Smooth muscle cell (in vitro differentiated cells): ENCODE results near the gene SLC38A3. TPM values are rescaled to one million over a fixed set of nuclear protein-coding genes. Genes with fewer than 3 reads are reported as not detected.

Experiments used
- DNase-seq: peaks from one replicate; lab custom pipeline; 2025; ENCODE audit not compliant: unreplicated experiment; lab: John Stamatoyannopoulos, UW
- H2AFZ ChIP-seq: fragments of 200-600 bp; sonication (generic); 2 replicates; pipeline ENCODE4 v1.6.0; 2016; ENCODE audit warnings: antibody characterized with exemption, low read depth, mild to moderate bottlenecking
- H3F3A ChIP-seq: fragments of 200-600 bp; sonication (generic); 2 replicates; pipeline ENCODE4 v1.6.0; 2017; ENCODE audit warnings: antibody characterized with exemption, low read depth
- H3K27ac ChIP-seq: fragments of 200-600 bp; sonication (generic); 2 replicates; pipeline ENCODE4 v1.5.1; 2016; ENCODE audit warnings: low read depth, mild to moderate bottlenecking
- H3K27me3 ChIP-seq: fragments of 200-600 bp; sonication (generic); 2 replicates; pipeline ENCODE4 v1.6.1; 2016; ENCODE audit warnings: low read depth, mild to moderate bottlenecking
- H3K36me3 ChIP-seq: fragments of 200-600 bp; sonication (generic); 2 replicates; pipeline ENCODE4 v1.5.1; 2016; ENCODE audit warnings: low read depth
- H3K4me1 ChIP-seq: fragments of 200-600 bp; sonication (generic); 2 replicates; pipeline ENCODE4 v1.5.1; 2016; ENCODE audit warnings: low read depth
- H3K4me2 ChIP-seq: fragments of 200-600 bp; sonication (generic); 2 replicates; pipeline ENCODE4 v1.6.0; 2016; ENCODE audit warnings: mild to moderate bottlenecking
- H3K4me3 ChIP-seq: fragments of 200-600 bp; sonication (generic); 2 replicates; pipeline ENCODE4 v1.5.1; 2016; ENCODE audit warnings: mild to moderate bottlenecking
- H3K79me2 ChIP-seq: fragments of 200-600 bp; sonication (generic); 2 replicates; pipeline ENCODE4 v1.6.0; 2016; ENCODE audit warnings: low read depth, mild to moderate bottlenecking
- H3K9ac ChIP-seq: fragments of 200-600 bp; sonication (generic); 2 replicates; pipeline ENCODE4 v1.6.0; 2016; ENCODE audit warnings: low read depth
- H3K9me3 ChIP-seq: fragments of 200-600 bp; sonication (generic); replicated peaks from 2 replicates; pipeline ENCODE4 v1.5.1; 2016; ENCODE audit warnings: low read depth
- H4K20me1 ChIP-seq: fragments of 200-600 bp; sonication (generic); 2 replicates; pipeline ENCODE4 v1.6.0; 2016; ENCODE audit warnings: low read depth
- WGBS: methylation state at CpG from one replicate; pipeline ENCODE4 v1.1.7; 2016; ENCODE audit warnings: low lambda C conversion rate; 5-methylcytosine and 5-hydroxymethylcytosine counted together
- polyA plus RNA-seq: library from polyadenylated mRNA; unstranded; fragments of >200 nt; fragmentation: Nextera tagmentation; extraction: Ambion mirVana; gene quantifications from 2 replicates; pipeline ENCODE4 v1.2.1, GENCODE V29; 2016
- total RNA-seq: library from RNA; depleted of rRNA; stranded (reverse); fragments of >200 nt; gene quantifications from 2 replicates; pipeline ENCODE4 v1.2.3, GENCODE V29; 2014
- TF ChIP-seq, protein P1 (sequence below): fragments of 200-600 bp; sonication (generic); IDR thresholded peaks from 2 replicates; pipeline ENCODE4 v1.5.1; 2017; ENCODE audit warnings: borderline replicate concordance, mild to moderate bottlenecking, antibody characterized with exemption; ENCODE audit not compliant: insufficient read depth, poor library complexity, severe bottlenecking

The SLC38A3 gene
- total and polyA plus RNA-seq, 2 experiments from 2014 or later: 0.58 to 3.5 TPM

DNA sequence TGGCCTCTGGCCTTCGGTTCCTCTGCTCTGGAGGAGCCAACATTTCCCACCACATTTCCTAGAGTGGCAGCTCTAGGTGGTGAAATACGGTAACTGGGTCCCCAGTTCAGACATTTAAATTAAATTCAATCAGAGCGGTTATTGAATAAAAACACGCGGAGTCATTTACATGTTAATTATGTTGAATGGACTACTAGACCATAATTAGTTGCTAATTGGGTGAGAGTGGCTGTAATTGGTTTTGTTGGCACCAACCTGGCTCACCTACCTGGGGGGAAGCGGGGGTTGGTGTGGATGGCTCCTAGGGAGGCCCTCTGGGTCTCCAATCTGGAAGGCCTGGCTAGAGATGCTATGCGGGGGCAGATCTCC, 37.2 kb upstream of the SLC38A3 start:
- WGBS: 89% methylated on average over 7 of the region's 7 CpGs
- Histone ChIP-seq H3K9me3 (no peaks in the 10 kb centered on the region), H3K27ac (no peak overlapping the region), H3K4me3 (no peak overlapping the region), H3F3A (no peaks in the 10 kb centered on the region), H3K79me2 (no peaks in the 10 kb centered on the region), H3K27me3 (no peaks in the 10 kb centered on the region), H4K20me1 (peaks cover 67% of the 10 kb centered on the region), H2AFZ (no peak overlapping the region), H3K4me1 (peaks cover 45% of the 10 kb centered on the region), H3K36me3 (no peaks in the 10 kb centered on the region), H3K4me2 (no peak overlapping the region), H3K9ac (no peak overlapping the region)
- no peak for DNase-seq
- TF ChIP-seq, protein P1, sequence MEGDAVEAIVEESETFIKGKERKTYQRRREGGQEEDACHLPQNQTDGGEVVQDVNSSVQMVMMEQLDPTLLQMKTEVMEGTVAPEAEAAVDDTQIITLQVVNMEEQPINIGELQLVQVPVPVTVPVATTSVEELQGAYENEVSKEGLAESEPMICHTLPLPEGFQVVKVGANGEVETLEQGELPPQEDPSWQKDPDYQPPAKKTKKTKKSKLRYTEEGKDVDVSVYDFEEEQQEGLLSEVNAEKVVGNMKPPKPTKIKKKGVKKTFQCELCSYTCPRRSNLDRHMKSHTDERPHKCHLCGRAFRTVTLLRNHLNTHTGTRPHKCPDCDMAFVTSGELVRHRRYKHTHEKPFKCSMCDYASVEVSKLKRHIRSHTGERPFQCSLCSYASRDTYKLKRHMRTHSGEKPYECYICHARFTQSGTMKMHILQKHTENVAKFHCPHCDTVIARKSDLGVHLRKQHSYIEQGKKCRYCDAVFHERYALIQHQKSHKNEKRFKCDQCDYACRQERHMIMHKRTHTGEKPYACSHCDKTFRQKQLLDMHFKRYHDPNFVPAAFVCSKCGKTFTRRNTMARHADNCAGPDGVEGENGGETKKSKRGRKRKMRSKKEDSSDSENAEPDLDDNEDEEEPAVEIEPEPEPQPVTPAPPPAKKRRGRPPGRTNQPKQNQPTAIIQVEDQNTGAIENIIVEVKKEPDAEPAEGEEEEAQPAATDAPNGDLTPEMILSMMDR: no peak

DNA sequence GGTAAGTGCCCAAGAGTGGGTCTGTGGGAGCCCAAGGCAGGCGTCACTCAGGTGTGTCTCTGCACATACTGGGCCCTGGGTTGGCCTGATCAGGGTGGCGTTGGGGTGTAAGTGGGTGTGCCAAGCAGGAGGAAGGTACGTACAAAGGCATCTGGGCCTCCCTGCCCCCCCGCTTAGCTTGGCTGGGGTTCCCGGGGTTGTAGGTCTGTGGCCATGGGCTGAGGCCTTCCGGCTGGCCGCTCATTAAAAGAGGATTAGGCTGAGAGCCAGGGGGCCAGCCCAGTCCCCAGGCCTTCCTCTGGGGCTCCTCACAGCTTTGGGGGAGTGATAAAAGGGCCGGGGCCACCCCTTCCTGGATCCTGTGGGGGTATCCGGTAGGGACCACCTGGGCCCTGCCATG, 36.7 kb upstream of the SLC38A3 start:
- no peak overlapping the region for H3K9ac ChIP-seq
- H3K4me1 ChIP-seq: peaks cover 45% of the 10 kb centered on the region
- no peak overlapping the region for H3K27ac ChIP-seq
- TF ChIP-seq, protein P1: no peak
- no peak overlapping the region for H2AFZ ChIP-seq
- H3F3A ChIP-seq: no peaks in the 10 kb centered on the region
- no peaks in the 10 kb centered on the region for H3K9me3 ChIP-seq
- no peak overlapping the region for H3K4me3 ChIP-seq
- WGBS: 79% methylated on average over 9 of the region's 9 CpGs
- no peaks in the 10 kb centered on the region for H3K79me2 ChIP-seq
- H4K20me1 ChIP-seq: peaks cover 67% of the 10 kb centered on the region
- no peak for DNase-seq
- no peaks in the 10 kb centered on the region for H3K27me3 ChIP-seq
- H3K36me3 ChIP-seq: no peaks in the 10 kb centered on the region
- no peak overlapping the region for H3K4me2 ChIP-seq

DNA sequence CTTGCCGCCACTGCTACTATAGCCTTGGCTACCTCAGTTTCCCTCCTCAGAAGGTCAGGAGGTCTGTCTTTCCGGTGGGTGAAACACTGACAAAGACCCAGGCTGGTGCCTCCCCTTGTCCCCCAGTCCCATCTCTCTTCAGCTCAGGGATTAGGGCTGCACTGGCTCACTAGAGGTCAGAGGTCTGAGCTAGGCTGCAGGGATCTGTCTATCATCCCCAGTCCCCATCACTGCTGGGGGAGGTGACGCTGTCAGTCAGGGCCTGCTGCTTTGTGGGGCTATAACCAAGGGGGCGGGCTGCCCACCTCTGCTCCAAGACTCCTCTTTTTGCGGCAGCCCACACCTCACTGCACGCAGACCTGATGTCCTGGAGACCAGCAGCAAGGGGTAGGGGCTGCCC, 36.3 kb upstream of the SLC38A3 start:
- peaks cover 45% of the 10 kb centered on the region for H3K4me1 ChIP-seq
- H3K9ac ChIP-seq: no peak overlapping the region
- DNase-seq: no peak
- WGBS: 90% methylated on average over 6 of the region's 6 CpGs
- H3K27ac ChIP-seq: no peak overlapping the region
- H4K20me1 ChIP-seq: peaks cover 63% of the 10 kb centered on the region
- H3K79me2 ChIP-seq: no peaks in the 10 kb centered on the region
- H3K27me3 ChIP-seq: no peaks in the 10 kb centered on the region
- no peak overlapping the region for H2AFZ ChIP-seq
- H3F3A ChIP-seq: no peaks in the 10 kb centered on the region
- no peak overlapping the region for H3K4me2 ChIP-seq
- H3K9me3 ChIP-seq: no peaks in the 10 kb centered on the region
- TF ChIP-seq, protein P1: no peak
- no peaks in the 10 kb centered on the region for H3K36me3 ChIP-seq
- H3K4me3 ChIP-seq: no peak overlapping the region

DNA sequence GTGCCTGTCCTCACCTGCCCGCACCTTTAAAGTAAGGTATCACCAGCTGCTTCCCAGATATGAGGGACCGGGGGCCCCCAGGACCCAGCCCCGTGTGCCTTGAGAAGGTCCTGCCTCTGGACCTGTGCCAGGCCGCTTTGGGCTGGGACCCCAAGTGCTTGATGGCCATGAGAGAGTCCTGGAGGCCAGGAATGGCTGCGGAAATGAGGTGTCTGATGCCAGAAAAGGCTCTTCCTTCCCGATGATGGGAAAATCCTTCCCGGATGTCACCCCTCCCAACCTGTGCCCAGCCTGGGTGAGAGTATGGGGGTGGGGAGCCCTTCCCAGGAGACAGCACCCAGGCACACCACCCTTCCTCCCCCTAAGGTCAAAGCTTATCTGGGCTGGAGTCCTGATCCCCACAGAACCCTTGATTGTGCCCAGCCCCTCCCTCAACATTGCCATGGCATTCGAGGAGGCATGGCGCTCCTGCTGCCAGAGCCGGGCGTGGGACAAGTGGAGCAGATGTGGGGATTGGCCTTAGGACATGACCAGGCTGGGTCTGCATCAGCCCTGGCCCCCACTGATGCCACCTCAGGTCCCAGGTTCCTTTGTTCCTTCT, 35.7 kb upstream of the SLC38A3 start:
- DNase-seq: no peak
- Histone ChIP-seq H3K9ac (no peak overlapping the region), H3K79me2 (no peaks in the 10 kb centered on the region), H4K20me1 (peaks cover 58% of the 10 kb centered on the region), H3K27me3 (no peaks in the 10 kb centered on the region), H3K27ac (no peak overlapping the region), H3F3A (no peaks in the 10 kb centered on the region), H3K4me1 (peaks cover 45% of the 10 kb centered on the region), H3K4me2 (no peak overlapping the region), H2AFZ (no peak overlapping the region), H3K9me3 (no peaks in the 10 kb centered on the region), H3K4me3 (no peak overlapping the region), H3K36me3 (no peaks in the 10 kb centered on the region)
- WGBS: 95% methylated on average over 11 of the region's 11 CpGs
- TF ChIP-seq, protein P1: no peak
